ENCODE data around the gene TK2. TPM values are rescaled to one million over a fixed set of nuclear protein-coding genes. Genes with fewer than 3 reads are reported as not detected.

Gene TK2
- total and polyA plus RNA-seq, 3 experiments from 2014 or later = 5.6 to 10.4 (median 5.6) TPM

DNA sequence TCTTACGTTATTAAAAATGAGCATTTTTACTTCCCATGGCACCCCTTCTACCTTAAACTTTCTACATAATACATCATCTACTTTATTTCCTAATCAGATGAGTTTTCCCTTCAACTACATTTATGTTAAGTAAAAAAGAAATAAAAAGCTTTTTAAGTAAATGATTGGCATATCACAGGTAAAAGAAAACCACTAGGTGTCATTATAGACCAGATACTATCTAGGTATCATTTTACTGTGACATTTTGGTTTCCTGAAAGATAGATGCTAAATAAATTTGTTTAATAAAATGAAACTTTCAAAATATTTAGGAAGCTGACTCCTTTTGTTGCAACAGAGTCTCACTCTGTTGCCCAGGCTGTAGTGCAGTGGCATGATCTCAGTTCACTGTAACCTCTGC, 12.5 kb upstream of the TK2 start:
- Mint-ChIP-seq H3K9me3 (no peaks in the 10 kb centered on the region), H3K27me3 (no peaks in the 10 kb centered on the region), H3K27ac (peak overlapping the region; percentile 13 to 91 (median 74)), H3K36me3 (peaks cover 4 to 70% (median 16%) of the 10 kb centered on the region in 3 donors), H3K4me3 (peak overlapping the region; percentile 3 to 71 (median 60)), H3K4me1 (peaks cover 70 to 79% (median 78%) of the 10 kb centered on the region in 3 donors)
- ChIA-PET POLR2A (interaction anchor here (1.3 to 1.7 kb wide), 2 partner anchors 10 to 27 kb away, joined by 4 read pairs; partner anchors contain the start of gene CKLF), CTCF (interaction anchor here (0.6 to 3.5 kb wide), 19 partner anchors 9 to 156 kb away, joined by 3 to 33 read pairs (median 5); partner anchors contain the start of genes CKLF, CMTM2 and CMTM3)
- Histone ChIP-seq H3K36me3 (ENCODE audit: insufficient read depth, low read length) (peaks cover 12% of the 10 kb centered on the region), H3K9me3 (ENCODE audit: low read length) (no peaks in the 10 kb centered on the region), H3K27ac (ENCODE audit: low read depth, low read length) (no peak overlapping the region), H3K4me3 (ENCODE audit: low read length) (no peak overlapping the region), H3K4me1 (ENCODE audit: insufficient read depth, low read length) (peaks cover 38% of the 10 kb centered on the region), H3K27me3 (ENCODE audit: insufficient read depth, low read length, poor library complexity, severe bottlenecking) (no peaks in the 10 kb centered on the region)
- DNase-seq = peak in 2 of 5 donors; percentile 16 to 27

DNA sequence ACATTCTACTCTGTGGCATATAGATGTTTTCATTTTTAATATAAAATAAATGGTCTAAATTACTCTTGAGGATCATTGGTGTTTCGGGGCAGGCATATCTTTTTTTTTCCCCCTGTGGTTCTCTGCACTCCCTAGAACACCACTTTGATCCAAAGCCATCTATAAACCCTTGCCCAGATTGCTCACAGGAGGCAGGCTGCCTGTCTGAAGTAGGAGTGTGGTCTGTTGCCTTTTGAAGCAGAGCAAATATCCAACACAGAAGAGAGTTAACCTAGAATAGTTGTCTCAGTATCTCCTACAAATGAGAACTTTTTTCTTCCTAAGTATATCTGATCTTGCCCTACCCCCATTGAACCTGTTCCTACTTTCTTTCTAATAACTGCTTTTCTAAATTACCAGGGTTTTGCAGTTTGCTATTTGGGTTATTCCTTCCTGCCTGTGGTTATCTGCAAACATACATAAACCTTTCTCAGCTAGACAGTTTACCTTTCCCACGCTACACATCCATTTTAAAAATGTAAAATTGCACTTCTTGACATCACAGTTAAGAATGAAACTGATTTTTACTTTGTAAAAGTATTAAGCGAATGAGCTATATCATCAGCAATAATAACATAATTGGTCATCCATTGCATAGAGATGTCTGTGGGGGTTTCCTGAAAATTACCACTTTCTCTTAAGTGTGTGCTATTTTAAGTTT, 11.6 kb upstream of the TK2 start:
- Mint-ChIP-seq H3K27ac (peak overlapping the region; percentile 13 to 92 (median 86)), H3K27me3 (no peaks in the 10 kb centered on the region), H3K4me1 (peaks cover 73 to 86% (median 84%) of the 10 kb centered on the region in 3 donors), H3K4me3 (peak overlapping the region in 6 of 7 donors; percentile 47 to 83 (median 64)), H3K9me3 (no peaks in the 10 kb centered on the region), H3K36me3 (peaks cover 0 to 64% (median 11%) of the 10 kb centered on the region in 3 donors)
- Histone ChIP-seq H3K27me3 (ENCODE audit: insufficient read depth, low read length, poor library complexity, severe bottlenecking) (no peaks in the 10 kb centered on the region), H3K4me3 (ENCODE audit: low read length) (no peak overlapping the region), H3K4me1 (ENCODE audit: insufficient read depth, low read length) (peaks cover 38% of the 10 kb centered on the region), H3K27ac (ENCODE audit: low read depth, low read length) (no peak overlapping the region), H3K36me3 (ENCODE audit: insufficient read depth, low read length) (peaks cover 12% of the 10 kb centered on the region), H3K9me3 (ENCODE audit: low read length) (no peaks in the 10 kb centered on the region)
- ChIA-PET CTCF (interaction anchor here (0.7 to 3.5 kb wide), 13 partner anchors 8 to 155 kb away, joined by 3 to 33 read pairs (median 5); partner anchors contain the start of gene CKLF), POLR2A (interaction anchor here (0.7 to 1.7 kb wide), 4 partner anchors 9 to 42 kb away, joined by 4 to 11 read pairs (median 4); partner anchors contain the start of gene CKLF)
- DNase-seq = no peak

DNA sequence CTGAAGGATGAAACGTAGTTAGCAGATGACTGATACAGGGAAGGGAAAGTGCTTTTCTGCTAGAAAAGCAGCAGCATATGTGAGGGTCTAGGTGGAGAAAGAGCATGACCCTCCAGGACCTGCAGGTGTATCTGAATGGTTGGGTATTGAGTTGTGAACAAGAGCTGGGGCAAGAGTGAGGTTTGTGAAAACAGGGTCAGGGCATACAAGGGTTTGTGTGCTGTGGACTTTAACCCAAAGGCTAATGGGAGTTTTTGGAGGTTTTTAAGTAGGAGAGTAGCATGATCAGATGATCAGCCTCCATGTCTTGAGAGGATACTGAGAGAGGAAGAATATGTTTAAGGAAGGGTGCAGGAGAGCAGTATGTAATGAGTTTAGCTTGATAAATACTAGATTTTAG, 10.2 kb upstream of the TK2 start:
- peak overlapping the region; percentile 1 to 63 (median 25) for H3K4me3 Mint-ChIP-seq
- ChIA-PET POLR2A (no interaction called here), CTCF (interaction anchor here (0.8 to 2.6 kb wide), 4 partner anchors 9 to 48 kb away, joined by 3 to 12 read pairs (median 3); no protein-coding TSS in a partner anchor)
- Histone ChIP-seq H3K4me3 (ENCODE audit: low read length) (no peak overlapping the region), H3K9me3 (ENCODE audit: low read length) (no peaks in the 10 kb centered on the region), H3K27me3 (ENCODE audit: insufficient read depth, low read length, poor library complexity, severe bottlenecking) (no peaks in the 10 kb centered on the region), H3K4me1 (ENCODE audit: insufficient read depth, low read length) (peaks cover 52% of the 10 kb centered on the region), H3K27ac (ENCODE audit: low read depth, low read length) (no peak overlapping the region), H3K36me3 (ENCODE audit: insufficient read depth, low read length) (peaks cover 11% of the 10 kb centered on the region)
- no peaks in the 10 kb centered on the region for H3K27me3 Mint-ChIP-seq
- no peak for DNase-seq
- no peaks in the 10 kb centered on the region for H3K9me3 Mint-ChIP-seq
- H3K36me3 Mint-ChIP-seq = peaks cover 0 to 63% (median 10%) of the 10 kb centered on the region in 3 donors
- peaks cover 83 to 94% (median 93%) of the 10 kb centered on the region in 3 donors for H3K4me1 Mint-ChIP-seq
- H3K27ac Mint-ChIP-seq = peak overlapping the region; percentile 13 to 92 (median 79)

- H3K27ac ChIP-seq (ENCODE audit: low read depth, low read length) = no peak overlapping the region
- ChIA-PET CTCF (interaction anchor here (0.8 to 3.7 kb wide), 6 partner anchors 8 to 74 kb away, joined by 3 to 20 read pairs (median 6); partner anchors contain the start of gene CMTM3), POLR2A (interaction anchor here (0.9 to 1.0 kb wide), 2 partner anchors 32 to 49 kb away, joined by 3 to 5 read pairs; no protein-coding TSS in a partner anchor)
- no peaks in the 10 kb centered on the region for H3K27me3 ChIP-seq (ENCODE audit: insufficient read depth, low read length, poor library complexity, severe bottlenecking)
- H3K4me1 ChIP-seq (ENCODE audit: insufficient read depth, low read length) = peaks cover 58% of the 10 kb centered on the region
- peaks cover 77 to 89% (median 87%) of the 10 kb centered on the region in 3 donors for H3K4me1 Mint-ChIP-seq
- H3K36me3 Mint-ChIP-seq = peaks cover 0 to 49% (median 9%) of the 10 kb centered on the region in 3 donors
- H3K36me3 ChIP-seq (ENCODE audit: insufficient read depth, low read length) = no peaks in the 10 kb centered on the region
- no peak overlapping the region for H3K4me3 ChIP-seq (ENCODE audit: low read length)
- peaks cover 0 to 5% of the 10 kb centered on the region in 2 donors for H3K27me3 Mint-ChIP-seq
- H3K9me3 ChIP-seq (ENCODE audit: low read length) = no peaks in the 10 kb centered on the region
- DNase-seq = no peak
- peak overlapping the region; percentile 55 to 97 (median 95) for H3K27ac Mint-ChIP-seq
- peak overlapping the region; percentile 90 to 98 (median 97) for H3K4me3 Mint-ChIP-seq
- no peaks in the 10 kb centered on the region for H3K9me3 Mint-ChIP-seq
Observed at GRCh38 chr16:66554495-66554894, 4.6 kb upstream of the TK2 start.

- Mint-ChIP-seq H3K4me3 (peak overlapping the region; percentile 90 to 98 (median 97)), H3K4me1 (peaks cover 76 to 88% (median 87%) of the 10 kb centered on the region in 3 donors), H3K9me3 (no peaks in the 10 kb centered on the region), H3K27me3 (peaks cover 0 to 5% of the 10 kb centered on the region in 2 donors), H3K36me3 (peaks cover 0 to 45% (median 9%) of the 10 kb centered on the region in 3 donors), H3K27ac (peak overlapping the region; percentile 16 to 97 (median 95))
- peak overlapping the region; percentile 87 for H3K4me3 ChIP-seq (ENCODE audit: low read length)
- ChIA-PET POLR2A (interaction anchor here (0.9 to 1.0 kb wide), 2 partner anchors 32 to 50 kb away, joined by 3 to 5 read pairs; no protein-coding TSS in a partner anchor), CTCF (interaction anchor here (0.8 to 3.7 kb wide), 6 partner anchors 9 to 74 kb away, joined by 3 to 20 read pairs (median 6); partner anchors contain the start of gene CMTM3)
- no peak for DNase-seq
- H3K36me3 ChIP-seq (ENCODE audit: insufficient read depth, low read length) = no peaks in the 10 kb centered on the region
- no peaks in the 10 kb centered on the region for H3K27me3 ChIP-seq (ENCODE audit: insufficient read depth, low read length, poor library complexity, severe bottlenecking)
- peaks cover 63% of the 10 kb centered on the region for H3K4me1 ChIP-seq (ENCODE audit: insufficient read depth, low read length)
- no peaks in the 10 kb centered on the region for H3K9me3 ChIP-seq (ENCODE audit: low read length)
- peak overlapping the region; percentile 85 for H3K27ac ChIP-seq (ENCODE audit: low read depth, low read length)
Observed at GRCh38 chr16:66554021-66554420, 4.1 kb upstream of the TK2 start.

GRCh38 chr16:66553223-66553622, 3.3 kb upstream of the TK2 start:
- peak in 1 of 5 donors; percentile 17 for DNase-seq
- H3K27ac Mint-ChIP-seq = peak overlapping the region; percentile 89 to 98 (median 96)

DNA sequence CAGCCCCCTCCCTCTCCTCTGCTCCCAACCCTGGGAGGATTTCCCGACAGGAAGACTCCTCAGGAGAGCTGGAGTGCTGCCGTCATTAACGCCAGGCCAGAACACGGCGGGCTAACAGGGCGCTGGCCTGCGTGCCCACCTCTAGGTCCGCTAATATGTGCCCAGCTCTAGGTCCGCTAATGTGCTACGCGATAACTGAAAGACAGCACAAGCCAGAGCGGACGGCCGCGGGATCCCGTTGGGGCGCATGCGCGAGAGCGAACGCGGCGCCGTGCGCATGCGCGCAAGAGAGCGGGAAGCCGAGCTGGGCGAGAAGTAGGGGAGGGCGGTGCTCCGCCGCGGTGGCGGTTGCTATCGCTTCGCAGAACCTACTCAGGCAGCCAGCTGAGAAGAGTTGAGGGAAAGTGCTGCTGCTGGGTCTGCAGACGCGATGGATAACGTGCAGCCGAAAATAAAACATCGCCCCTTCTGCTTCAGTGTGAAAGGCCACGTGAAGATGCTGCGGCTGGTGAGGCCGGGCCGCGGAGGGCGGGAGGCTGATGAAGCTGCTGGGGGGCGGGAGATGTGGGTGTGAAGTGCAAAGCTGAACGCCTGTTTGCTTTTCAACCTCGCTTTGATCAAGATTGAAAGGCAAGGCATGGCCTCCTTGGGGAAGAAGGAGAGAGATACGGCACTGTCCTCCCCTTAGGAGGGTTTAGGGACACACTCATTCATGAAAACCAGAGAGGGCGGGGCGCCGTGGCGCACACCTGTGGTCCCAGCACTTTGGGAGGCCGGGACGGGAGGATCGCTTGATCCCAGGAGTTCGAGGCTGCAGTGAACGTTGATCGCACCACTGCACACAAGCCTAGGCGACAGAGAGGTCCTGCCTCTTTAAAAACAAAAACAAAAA, 2.6 kb upstream of the TK2 start, which contains the start of gene CKLF:
CKLF (plus strand) TSS at position 291 of the 892 bp plus-strand sequence; CDS start at position 431, 140 bp downstream.
- H3K4me1 Mint-ChIP-seq = peaks cover 76 to 88% (median 86%) of the 10 kb centered on the region in 3 donors
- H3K4me1 ChIP-seq (ENCODE audit: insufficient read depth, low read length) = peaks cover 72% of the 10 kb centered on the region
- H3K9me3 ChIP-seq (ENCODE audit: low read length) = no peaks in the 10 kb centered on the region
- no peaks in the 10 kb centered on the region for H3K36me3 ChIP-seq (ENCODE audit: insufficient read depth, low read length)
- peaks cover 0 to 5% of the 10 kb centered on the region in 2 donors for H3K27me3 Mint-ChIP-seq
- DNase-seq = peak; percentile 85 to 94 (median 92)
- peak within 1 kb of the TSS; percentile 85 for H3K27ac ChIP-seq (ENCODE audit: low read depth, low read length)
- no peaks in the 10 kb centered on the region for H3K9me3 Mint-ChIP-seq
- CTCF ChIA-PET = interaction anchor here (1.0 to 3.7 kb wide), 15 partner anchors 10 to 198 kb away, joined by 3 to 32 read pairs (median 6); partner anchors contain the start of gene CMTM3
- peaks cover 0 to 31% (median 8%) of the 10 kb centered on the region in 3 donors for H3K36me3 Mint-ChIP-seq
- H3K4me3 ChIP-seq (ENCODE audit: low read length) = peak within 1 kb of the TSS; percentile 87
- no peaks in the 10 kb centered on the region for H3K27me3 ChIP-seq (ENCODE audit: insufficient read depth, low read length, poor library complexity, severe bottlenecking)
- POLR2A ChIA-PET = interaction anchor here (0.6 to 3.4 kb wide), 12 partner anchors 9 to 76 kb away, joined by 3 to 26 read pairs (median 4); partner anchors contain the start of gene CMTM3
- peak within 1 kb of the TSS; percentile 92 to 98 (median 96) for H3K27ac Mint-ChIP-seq
- peak within 1 kb of the TSS; percentile 90 to 98 (median 97) for H3K4me3 Mint-ChIP-seq

More at GRCh38 chr16:66553223-66553622, 3.3 kb upstream of the TK2 start:
- Histone ChIP-seq H3K4me1 (ENCODE audit: insufficient read depth, low read length) (peaks cover 71% of the 10 kb centered on the region), H3K9me3 (ENCODE audit: low read length) (no peaks in the 10 kb centered on the region), H3K4me3 (ENCODE audit: low read length) (peak overlapping the region; percentile 87), H3K27ac (ENCODE audit: low read depth, low read length) (peak overlapping the region; percentile 85), H3K36me3 (ENCODE audit: insufficient read depth, low read length) (no peaks in the 10 kb centered on the region), H3K27me3 (ENCODE audit: insufficient read depth, low read length, poor library complexity, severe bottlenecking) (no peaks in the 10 kb centered on the region)
- peak overlapping the region; percentile 90 to 98 (median 97) for H3K4me3 Mint-ChIP-seq
- POLR2A ChIA-PET = interaction anchor here (0.7 to 3.4 kb wide), 7 partner anchors 9 to 51 kb away, joined by 3 to 26 read pairs (median 5); partner anchors contain the start of genes CMTM1 and CMTM3
- peaks cover 0 to 37% (median 9%) of the 10 kb centered on the region in 3 donors for H3K36me3 Mint-ChIP-seq
- peaks cover 77 to 88% (median 87%) of the 10 kb centered on the region in 3 donors for H3K4me1 Mint-ChIP-seq
- H3K27me3 Mint-ChIP-seq = peaks cover 0 to 5% of the 10 kb centered on the region in 2 donors
- H3K9me3 Mint-ChIP-seq = no peaks in the 10 kb centered on the region
- CTCF ChIA-PET = interaction anchor here (1.2 to 3.7 kb wide), 12 partner anchors 10 to 143 kb away, joined by 3 to 32 read pairs (median 6); partner anchors contain the start of gene CMTM3
